ENCODE data around the gene TCIRG1.

Gene TCIRG1

DNA sequence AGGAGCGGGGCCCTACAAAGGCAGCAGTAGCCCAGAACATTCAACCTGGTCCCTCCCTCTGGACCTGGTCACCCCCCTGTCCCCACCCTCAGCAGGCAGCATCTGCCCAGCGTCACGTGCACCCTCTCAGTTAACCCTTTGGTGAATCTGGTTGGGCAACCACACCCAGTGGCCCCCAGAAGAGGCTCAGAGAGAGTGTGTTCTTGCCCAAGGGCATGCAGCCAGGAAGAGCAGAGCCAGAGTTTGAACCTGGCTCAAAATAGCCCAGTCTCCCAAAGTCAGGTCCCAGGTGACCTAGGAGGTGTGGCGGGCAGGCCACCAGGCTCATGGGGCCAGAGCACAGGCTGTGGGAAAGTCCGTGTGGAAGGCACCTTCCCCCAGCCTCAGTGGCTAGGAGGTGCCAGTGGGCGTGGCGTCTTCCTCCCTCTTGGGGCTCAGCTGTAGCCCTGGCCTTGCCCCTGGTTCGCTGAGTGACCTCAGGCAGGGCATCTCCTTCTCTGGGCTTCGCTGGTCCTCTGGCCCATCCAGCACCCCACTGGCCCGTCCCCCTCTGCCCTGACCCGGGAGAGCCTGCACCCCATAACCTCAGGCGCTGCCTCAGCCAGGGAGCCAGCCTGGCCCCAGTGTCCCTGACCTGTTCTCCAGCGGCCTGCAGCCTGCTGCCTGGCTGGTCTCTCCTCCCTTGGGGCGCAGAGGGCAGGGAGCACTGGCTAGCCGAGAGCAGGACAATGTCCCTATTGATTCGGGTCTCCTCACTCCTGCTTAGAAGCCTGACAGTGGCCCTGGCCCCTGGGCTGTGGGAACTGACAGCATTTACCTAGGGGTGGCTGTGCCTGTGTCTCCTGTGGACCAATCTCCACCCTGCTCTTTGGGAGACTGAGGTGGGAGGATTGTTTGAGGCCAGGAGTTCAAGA is 21.7 kb upstream of the TCIRG1 start:
- DNase-seq (ENCODE audit: low read depth): no peak

DNA sequence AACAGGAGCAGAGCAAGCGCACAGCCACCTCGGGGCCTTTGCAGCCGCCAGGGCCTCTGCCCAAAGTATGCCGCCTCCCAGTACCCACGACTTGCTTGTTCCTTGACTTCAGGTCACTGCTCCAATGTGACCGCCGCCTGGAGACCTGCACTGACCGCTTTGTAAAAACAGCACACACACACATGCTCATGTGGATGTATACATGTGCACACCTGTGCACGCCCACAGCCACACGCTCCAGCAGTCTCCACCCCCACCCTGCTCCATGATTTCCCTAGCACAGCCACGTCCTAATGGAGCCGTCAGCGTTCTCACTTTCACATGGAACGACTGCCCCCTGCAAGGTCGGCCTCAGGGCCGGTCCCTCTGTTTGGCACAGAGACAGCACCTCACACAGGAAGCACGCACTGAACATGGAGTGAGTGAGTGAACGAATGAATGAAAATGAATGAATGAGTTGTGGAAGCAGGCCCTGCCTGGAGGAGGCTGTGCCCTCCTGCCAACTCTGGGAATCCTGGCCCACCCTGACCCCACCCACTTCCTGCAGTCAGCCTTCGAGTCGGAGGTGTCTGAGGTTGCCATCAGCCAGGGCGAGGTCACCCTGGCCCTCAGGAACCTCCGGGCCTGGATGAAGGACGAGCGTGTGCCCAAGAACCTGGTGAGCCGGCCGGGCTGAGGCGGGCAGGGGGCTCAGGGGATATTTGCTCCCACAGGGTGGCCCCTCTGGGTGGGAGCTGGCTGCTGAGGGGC is 20.7 kb upstream of the TCIRG1 start:
- DNase-seq (ENCODE audit: low read depth): no peak

DNA sequence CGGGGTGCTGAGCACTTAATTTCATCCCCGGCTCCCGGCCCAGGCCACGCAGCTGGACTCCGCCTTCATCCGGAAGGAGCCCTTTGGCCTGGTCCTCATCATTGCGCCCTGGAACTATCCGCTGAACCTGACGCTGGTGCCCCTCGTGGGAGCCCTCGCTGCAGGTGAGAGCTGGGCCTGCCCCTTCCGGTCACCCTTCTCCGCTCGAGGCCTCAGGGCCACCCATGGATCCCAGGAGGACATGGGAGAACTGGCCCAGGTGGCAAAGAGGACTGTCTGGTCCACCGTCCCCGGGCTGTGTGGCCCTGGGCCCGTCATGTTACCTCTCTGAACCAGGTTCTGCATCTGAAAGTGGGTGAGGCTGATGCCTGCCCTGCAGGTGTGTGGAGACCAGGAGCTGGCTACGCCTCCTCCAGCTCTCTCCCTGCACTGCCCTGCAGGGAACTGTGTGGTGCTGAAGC is 20.1 kb upstream of the TCIRG1 start:
- DNase-seq (ENCODE audit: low read depth): no peak

DNA sequence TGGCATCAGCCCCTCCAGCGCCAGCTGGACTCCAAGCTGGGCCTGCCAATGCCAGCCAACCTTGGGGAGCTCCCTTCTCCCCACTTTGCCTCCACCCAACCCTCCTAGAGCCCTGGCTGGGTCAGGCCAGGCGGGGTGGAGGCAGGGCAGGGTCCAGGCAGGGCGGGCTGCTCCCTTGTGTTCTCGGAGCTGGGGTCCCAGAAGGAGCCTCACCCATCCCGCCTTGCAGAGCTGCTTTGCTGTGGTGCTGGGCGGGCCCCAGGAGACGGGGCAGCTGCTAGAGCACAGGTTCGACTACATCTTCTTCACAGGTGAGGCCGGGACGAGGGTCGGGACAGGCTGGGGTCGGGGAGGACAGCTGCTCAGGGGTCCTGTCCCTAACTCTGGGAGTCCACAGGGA is 19.3 kb upstream of the TCIRG1 start:
- DNase-seq (ENCODE audit: low read depth): no peak

DNA sequence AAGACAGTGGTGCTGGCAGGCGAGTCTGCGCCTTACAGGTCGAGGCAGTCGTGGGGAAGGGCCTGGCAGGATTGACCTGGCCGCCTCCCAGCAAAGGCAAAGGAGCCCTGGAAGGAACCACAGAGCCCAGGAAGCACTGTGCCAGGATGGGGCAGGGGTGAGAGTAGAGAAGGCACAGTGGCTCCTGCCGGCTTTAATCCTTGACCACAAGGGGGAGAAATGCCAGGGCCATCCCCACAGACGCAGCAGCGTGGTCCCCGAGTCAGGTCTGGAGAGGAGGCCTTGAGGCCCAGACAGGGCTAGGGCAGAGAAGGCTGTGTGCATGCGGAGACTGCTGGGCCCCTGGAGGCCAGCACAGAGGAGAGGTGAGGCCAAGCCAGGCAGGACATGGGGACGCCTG is 18.2 kb upstream of the TCIRG1 start:
- DNase-seq (ENCODE audit: low read depth): no peak

DNA sequence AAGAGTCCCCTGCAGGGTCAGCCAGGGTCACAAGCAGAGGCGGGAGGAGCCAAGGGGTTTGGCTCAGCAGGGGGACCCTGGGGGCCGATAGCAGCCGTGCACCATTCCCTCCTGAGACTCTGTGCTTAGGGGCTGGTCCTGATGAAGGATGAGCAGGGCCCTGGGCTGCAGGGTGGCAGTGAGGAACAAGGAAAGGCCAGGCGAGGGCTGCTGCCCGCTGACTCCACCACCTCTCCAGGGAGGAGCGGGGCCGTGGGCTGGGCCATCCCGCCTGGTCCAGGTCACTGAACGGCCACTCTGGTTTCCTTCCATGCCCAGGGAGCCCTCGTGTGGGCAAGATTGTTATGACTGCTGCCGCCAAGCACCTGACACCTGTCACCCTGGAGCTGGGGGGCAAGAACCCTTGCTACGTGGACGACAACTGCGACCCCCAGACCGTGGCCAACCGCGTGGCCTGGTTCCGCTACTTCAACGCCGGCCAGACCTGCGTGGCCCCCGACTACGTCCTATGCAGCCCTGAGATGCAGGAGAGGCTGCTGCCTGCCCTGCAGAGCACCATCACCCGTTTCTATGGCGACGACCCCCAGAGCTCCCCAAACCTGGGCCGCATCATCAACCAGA is 17.5 kb upstream of the TCIRG1 start:
- DNase-seq (ENCODE audit: low read depth): no peak

DNA sequence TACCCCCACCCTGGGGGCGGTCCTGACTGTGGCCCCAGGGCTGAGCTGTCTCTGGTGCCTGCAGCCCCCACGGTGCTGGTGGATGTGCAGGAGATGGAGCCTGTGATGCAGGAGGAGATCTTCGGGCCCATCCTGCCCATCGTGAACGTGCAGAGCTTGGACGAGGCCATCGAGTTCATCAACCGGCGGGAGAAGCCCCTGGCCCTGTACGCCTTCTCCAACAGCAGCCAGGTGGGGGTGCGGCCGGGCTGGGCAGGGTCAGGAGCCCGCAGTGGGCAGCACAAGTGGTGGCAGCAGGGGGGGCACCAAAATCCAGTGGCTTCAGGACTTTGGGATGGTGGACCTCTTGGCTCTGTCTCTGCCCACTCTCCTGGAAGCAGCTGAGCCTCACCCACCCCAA is 16.3 kb upstream of the TCIRG1 start:
- no peak for DNase-seq (ENCODE audit: low read depth)

DNA sequence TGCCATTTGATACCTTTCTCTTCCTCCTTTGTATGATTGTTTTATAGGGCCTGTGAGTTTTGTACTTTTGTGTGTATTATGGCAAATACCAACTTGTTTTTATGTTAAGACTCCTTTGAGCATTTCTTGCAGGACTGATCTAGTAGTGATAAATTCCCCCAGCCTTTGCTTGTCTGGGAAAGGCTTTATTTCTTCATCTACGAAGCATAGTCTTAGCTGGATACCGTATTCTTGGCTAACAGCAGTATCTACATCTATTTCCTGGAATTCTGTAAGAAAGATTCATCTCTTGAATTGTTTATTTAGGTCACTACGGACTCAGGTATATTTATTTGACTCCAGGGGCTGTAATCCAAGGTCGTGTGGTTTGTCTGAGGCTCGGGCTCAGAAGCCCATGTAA is 14.3 kb upstream of the TCIRG1 start:
- DNase-seq (ENCODE audit: low read depth): no peak

DNA sequence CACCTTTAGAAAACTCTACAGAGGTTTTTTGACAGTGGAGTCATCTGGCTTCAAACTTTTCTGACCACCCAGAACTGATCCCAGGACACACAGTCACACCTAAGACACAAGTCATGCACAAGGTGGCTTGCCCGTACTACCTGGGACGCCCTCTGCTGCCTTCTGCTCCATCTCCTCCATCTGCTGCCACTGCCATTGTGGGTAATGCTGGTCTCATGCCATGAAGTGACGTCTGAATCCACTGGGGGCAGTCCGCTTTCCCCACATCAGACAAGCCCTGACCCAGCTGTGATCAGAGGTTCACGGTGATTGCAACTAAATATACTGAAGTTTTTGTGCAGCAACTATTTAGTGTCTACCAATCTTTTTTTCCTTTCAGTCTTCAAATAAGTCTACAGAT is 13.8 kb upstream of the TCIRG1 start:
- DNase-seq (ENCODE audit: low read depth): no peak

DNA sequence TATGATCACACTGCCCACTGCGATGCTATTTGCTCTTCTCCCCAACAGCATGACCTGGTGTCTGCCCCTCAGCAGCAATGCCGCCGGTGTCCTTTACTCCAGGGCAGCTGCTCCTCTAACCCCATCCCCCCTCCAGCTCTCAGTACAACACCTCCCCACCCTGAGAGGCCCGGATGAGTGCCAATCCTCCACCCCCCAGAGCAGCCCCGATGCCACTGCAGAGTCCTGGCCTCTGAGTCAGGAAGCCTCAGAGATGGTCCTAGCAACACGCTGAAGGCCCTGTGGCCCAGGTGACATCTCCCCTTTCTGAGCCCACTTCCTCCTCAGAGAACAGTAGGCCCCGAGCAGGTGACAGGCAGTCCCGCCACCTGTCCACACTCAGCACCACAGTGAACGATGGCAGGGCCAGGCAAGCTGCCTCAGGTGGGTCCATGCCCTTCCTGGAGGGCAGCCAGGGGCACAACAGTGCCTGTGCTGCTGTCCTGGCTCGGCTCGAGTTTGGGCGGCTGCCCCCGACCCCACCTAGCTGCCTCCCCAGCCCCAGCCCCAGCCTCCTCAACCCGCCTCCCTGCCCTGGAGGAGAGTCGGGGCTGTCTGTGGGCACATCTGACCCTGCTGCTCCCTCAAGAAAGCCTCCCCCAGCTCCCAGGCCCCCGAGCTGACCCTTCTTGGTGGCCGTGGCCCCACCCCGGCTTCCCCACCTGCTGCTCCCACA is 12.3 kb upstream of the TCIRG1 start:
- no peak for DNase-seq (ENCODE audit: low read depth)

DNA sequence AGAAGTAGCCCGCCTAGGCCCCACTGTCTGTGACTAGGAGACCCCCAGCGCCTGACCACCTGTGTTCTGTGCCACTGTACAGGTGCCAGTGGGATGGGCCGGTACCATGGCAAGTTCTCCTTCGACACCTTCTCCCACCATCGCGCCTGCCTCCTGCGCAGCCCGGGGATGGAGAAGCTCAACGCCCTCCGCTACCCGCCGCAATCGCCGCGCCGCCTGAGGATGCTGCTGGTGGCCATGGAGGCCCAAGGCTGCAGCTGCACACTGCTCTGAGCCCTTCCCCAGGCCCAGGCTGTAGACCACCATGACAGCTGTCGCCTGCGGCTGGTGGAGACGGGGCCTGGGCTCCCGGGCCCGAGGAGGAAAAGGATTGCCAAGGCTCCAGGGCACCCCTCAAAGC is 11.2 kb upstream of the TCIRG1 start:
- no peak for DNase-seq (ENCODE audit: low read depth)

DNA sequence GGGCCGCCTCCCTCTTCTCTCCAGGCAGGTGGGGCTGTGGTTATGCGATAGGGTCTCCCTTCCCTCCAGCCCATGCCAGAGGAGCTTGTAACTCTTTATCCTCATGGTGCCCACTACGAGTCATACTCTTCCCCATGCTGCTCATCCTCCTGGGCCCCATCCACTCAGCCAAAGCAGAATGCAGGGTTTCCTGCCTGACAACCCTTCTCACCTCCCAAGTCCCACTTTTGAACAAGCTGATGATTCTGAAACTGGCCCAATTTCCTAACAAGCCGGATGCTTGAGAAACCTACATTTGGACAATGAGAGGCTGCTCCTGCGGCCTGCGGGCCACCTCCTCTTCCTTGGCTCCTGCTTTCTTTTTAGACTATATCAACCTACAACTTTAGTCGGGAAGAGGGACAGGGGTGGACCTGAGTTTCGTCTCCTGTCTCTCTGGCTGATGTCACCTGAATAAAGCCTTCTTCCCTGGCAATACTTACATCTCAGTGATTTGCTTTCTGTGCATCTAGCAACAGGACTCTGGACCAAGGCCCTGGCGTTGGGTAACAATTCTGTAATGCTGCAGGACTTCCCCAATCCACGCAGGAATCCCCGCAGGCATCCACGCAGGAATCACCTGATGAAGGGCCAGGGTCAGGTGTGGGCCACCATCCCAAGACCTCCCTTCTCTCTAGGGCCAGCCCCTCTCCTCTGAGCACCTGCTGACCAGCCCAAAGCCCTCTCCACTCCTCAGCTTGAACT is 9.9 kb upstream of the TCIRG1 start:
- DNase-seq (ENCODE audit: low read depth): no peak

DNA sequence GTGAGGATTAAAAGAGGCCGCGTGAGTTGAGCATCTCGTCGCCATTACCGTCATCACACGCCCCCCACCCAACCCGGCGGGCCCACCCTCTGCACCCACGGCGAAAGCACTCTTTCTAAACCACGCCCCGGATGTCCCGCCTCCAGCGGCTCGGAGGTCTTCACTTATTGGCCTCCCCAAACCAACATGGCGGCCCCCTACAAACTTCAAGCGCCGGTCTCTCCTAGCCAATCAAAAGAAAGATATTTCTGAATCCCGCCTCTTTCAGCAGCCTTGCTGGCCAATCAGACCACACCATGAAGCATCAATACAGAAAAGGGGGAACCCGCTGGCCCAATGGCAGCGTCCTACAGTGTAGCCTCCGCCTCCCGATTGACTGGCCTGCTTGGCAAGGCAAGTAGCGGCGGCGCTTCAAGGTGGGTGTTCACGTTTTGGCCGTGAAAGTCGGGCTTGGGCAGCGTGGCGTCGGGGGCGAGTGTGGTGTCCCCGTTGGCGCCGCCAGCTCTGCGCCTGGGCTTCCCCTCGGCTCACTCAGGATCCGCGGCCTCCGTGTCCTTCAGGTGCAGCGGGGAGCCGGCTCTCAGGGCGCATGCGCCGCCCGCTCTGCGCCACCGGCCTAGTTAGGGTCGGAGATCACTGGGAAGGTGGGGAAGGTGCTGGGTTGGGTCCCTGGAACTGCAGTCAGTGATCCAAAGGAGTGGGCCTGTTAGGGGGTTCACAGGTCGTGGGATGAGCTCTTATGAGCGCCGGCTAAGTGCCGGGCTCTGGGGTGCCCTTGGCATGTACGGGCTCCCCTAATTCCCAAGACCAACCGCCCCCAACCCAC is 8.3 kb upstream of the TCIRG1 start, which contains the start of gene NDUFS8:
Gene NDUFS8 (plus strand): TSS at position 364 of the 826 bp plus-strand sequence. CDS start 1,471 bp downstream, outside the sequence.
- DNase-seq (ENCODE audit: low read depth): peak; percentile 96

DNA sequence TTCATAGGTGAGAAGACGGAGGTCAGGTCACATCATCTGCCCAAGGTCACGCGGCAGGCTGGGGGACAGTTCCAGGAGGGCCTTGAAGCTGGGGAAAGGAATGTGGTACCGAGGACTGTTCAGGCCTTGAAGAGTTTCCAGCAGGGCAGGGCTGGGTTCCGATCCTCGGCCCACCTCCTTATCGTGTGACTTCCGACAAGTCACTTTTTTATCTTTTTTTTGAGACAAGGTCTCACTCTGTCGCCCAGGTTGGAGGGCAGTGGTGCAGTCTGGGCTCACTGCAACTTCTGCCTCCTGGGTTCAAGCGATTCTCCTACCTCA is 7.7 kb upstream of the TCIRG1 start:
- DNase-seq (ENCODE audit: low read depth): no peak

DNA sequence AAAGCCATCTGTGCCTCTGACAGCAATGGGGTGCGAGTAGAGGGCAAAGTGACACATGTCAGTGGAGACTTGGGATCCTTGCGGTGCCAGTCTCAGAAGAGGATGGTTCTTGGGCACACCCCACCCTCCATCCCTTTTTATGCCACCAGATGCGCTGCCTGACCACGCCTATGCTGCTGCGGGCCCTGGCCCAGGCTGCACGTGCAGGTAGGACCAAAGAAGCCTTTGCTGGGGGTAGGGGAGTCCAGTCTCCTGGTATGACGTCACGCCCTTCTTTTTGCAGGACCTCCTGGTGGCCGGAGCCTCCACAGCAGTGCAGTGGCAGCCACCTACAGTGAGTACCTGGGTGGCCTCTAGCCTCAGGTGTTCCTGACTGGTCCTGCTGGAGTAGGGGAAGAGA is 6.8 kb upstream of the TCIRG1 start:
- DNase-seq (ENCODE audit: low read depth): no peak

DNA sequence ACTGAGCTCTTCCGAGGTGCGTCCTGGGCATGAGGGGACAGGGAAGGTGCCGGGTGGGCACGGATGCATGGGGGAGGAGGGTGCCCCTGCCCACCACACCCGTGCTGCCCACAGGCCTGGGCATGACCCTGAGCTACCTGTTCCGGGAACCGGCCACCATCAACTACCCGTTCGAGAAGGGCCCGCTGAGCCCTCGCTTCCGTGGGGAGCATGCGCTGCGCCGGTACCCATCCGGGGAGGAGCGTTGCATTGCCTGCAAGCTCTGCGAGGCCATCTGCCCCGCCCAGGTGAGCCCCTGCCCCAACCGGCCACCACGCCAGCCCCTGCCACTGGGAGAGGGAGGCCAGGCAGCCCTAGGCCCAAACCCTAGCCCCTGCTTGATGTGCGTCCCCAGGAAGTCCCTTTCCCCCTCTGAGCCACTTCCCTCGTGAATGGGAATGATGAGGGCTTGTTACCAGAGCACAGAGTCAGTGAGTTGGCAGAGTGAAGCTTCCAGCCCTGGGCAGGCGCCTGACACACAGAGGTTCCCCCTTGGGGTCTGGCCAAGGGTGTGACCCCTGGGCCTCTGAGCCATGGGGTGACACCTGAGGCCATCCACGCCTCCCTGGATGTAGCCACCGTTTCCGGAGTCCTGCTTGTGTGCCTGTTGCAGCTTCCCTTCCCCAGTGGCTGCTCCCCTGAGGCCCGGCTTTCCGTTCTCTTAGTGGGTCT is 5.7 kb upstream of the TCIRG1 start:
- DNase-seq (ENCODE audit: low read depth): no peak

DNA sequence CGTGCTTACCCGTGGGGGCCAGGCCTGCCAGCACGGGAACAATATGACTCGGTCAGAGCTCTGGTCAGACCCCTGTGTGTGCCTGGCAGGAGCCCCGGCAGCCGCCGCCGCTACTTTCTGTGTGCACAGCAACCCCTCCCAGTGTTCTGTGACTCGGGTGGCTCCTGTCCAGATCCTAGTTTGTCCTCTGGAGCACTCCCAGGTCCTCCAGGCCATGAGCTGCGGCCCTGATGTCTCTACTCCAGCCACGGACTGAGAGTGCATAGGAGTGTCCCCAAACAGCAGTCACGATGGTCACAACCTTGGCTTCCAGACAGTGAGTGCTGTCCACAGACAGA is 5.1 kb upstream of the TCIRG1 start:
- DNase-seq (ENCODE audit: low read depth): no peak

DNA sequence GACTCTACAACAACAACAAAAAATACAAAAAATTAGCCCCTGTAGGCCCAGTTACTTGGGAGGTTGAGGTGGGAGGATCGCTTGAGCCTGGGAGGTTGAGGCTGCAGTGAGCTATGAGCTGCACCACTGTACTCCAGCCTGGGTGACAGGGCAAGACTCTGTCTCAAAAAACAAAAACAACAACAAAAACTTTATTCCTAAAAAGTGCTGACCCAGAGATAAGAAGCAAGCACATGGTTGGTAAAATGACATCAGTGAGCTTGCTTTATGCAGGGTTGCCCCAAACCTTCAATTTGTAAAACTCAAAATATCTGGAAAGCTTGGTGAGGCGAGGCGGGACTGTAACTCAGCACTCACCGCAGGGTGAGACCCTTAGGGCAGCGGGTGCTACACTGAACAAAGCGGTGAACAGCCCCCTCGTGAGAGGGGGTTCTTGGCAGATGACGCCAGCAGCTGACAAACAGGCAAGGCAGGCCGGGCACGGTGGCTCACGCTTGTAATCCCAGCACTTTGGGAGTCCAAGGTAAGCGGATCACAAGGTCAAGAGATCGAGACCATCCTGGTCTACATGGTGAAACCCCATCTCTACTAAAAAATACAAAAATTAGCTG is 3.5 kb upstream of the TCIRG1 start:
- no peak for DNase-seq (ENCODE audit: low read depth)

DNA sequence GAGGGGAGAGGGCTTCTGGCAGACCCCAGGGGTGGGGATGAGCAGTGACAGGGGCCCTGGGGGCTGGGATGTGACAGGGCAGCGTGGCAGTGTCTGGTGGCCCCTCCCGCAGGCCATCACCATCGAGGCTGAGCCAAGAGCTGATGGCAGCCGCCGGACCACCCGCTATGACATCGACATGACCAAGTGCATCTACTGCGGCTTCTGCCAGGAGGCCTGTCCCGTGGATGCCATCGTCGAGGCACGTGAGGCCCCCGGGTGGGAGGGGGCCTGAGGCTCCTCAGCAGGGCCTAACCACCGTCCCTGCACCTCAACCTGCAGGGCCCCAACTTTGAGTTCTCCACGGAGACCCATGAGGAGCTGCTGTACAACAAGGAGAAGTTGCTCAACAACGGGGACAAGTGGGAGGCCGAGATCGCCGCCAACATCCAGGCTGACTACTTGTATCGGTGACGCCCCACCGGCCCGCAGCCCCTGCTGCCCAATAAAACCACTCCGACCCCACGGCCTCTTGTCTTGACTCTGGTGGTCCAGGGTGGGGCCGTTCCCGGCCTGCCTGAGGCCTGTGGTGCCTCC is 2.6 kb upstream of the TCIRG1 start:
- no peak for DNase-seq (ENCODE audit: low read depth)

Data from GM04503 (cell line).